A673 (cell line): ENCODE measurements around the gene FAHD1.

Experiments
- EZH2 ChIP-seq: fragments of 200-600 bp; sonication (generic); IDR thresholded peaks from 2 replicates; pipeline ENCODE4 v1.6.1; 2017; ENCODE audit warnings: borderline replicate concordance, low read depth, mild to moderate bottlenecking, mixed read lengths, antibody characterized with exemption, low read length; ENCODE audit not compliant: poor library complexity, severe bottlenecking
- TF ChIP-seq, protein P1 (sequence below): fragments of 300-800, 200-600 bp; sonication (generic); conservative IDR thresholded peaks from 2 replicates; pipeline ENCODE4 v1.5.1; 2017; ENCODE audit warnings: low read depth, mild to moderate bottlenecking, antibody characterized with exemption, low read length, moderate library complexity, mixed read lengths

DNA sequence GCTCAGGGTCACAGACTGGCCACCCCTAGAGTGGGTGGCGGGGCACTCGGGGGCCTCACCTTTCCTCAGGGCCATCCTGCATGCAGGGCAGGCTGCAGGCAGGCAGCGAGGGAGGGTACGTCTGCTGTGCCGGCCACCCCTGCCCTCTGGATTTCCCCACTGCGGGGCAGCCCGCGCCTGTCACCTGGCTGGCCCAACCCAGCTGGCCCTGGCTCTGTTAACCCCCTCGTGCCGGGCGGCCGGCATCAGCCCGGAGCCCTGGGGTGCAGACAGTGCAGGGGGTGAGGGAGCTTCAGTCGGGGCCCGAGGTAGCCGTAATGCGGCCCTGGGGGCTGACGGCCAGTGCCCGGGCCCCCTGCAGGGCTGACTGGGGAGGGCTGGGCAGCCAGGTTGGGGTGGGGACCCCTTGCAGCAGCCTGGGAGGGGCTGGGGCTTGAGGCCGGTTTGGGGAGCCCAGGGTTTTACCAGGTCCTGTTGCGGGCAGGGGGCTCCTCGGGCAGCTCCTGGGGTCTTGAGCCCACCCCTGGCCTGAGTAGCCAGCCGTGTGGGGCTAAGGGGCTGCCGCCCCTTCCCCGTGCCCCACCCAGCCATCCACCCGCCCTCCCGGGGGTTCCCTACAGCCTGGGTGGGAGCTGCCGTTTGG, 33.3 kb upstream of the FAHD1 start, which contains the start of gene IGFALS:
- TF ChIP-seq, protein P1, sequence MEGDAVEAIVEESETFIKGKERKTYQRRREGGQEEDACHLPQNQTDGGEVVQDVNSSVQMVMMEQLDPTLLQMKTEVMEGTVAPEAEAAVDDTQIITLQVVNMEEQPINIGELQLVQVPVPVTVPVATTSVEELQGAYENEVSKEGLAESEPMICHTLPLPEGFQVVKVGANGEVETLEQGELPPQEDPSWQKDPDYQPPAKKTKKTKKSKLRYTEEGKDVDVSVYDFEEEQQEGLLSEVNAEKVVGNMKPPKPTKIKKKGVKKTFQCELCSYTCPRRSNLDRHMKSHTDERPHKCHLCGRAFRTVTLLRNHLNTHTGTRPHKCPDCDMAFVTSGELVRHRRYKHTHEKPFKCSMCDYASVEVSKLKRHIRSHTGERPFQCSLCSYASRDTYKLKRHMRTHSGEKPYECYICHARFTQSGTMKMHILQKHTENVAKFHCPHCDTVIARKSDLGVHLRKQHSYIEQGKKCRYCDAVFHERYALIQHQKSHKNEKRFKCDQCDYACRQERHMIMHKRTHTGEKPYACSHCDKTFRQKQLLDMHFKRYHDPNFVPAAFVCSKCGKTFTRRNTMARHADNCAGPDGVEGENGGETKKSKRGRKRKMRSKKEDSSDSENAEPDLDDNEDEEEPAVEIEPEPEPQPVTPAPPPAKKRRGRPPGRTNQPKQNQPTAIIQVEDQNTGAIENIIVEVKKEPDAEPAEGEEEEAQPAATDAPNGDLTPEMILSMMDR: no peak
- TF ChIP-seq EZH2: no peak
